ENCODE data around the gene TARS1. TPM values are rescaled to one million over a fixed set of nuclear protein-coding genes. Genes with fewer than 3 reads are reported as not detected.

The TARS1 gene
- total and polyA plus RNA-seq, 3 donors from 2014 or later, result 36.7 to 51.1 (median 40.5) TPM

GRCh38 chr5:33494466-33494865 is 53.7 kb downstream of the TARS1 start:
- no peak for DNase-seq
- intact Hi-C loops (cut with DNase I; ENCODE audit: low total_unique reads), result no loop called here
- TF ChIP-seq POLR2A (IDR thresholded peaks at IDR 0.05) (no peak), CTCF (IDR thresholded peaks at IDR 0.05) (no peak)
- no peak overlapping the region for H3K4me3 ChIP-seq
- no peaks in the 10 kb centered on the region for H3K36me3 ChIP-seq (ENCODE audit: low read depth, missing control alignments)
- no peaks in the 10 kb centered on the region for H3K27me3 ChIP-seq
- no peak overlapping the region for H3K27ac ChIP-seq
- no peaks in the 10 kb centered on the region for H3K9me3 ChIP-seq
- WGBS, 2 donors, result 37 to 54% methylated on average over 1 of the region's 1 CpG
- no peaks in the 10 kb centered on the region for H3K4me1 ChIP-seq

GRCh38 chr5:33501260-33501659 is 60.5 kb downstream of the TARS1 start:
- no peak overlapping the region for H3K27ac ChIP-seq
- H3K4me1 ChIP-seq, result no peaks in the 10 kb centered on the region
- no peaks in the 10 kb centered on the region for H3K27me3 ChIP-seq
- TF ChIP-seq CTCF (IDR thresholded peaks at IDR 0.05) (no peak), POLR2A (IDR thresholded peaks at IDR 0.05) (no peak)
- no peak overlapping the region for H3K4me3 ChIP-seq
- H3K36me3 ChIP-seq (ENCODE audit: low read depth, missing control alignments), result no peaks in the 10 kb centered on the region
- intact Hi-C loops (cut with DNase I; ENCODE audit: low total_unique reads), result no loop called here
- whole genome bisulfite sequencing, 2 donors, result 94 to 95% methylated on average over 4 of the region's 4 CpGs
- no peak for DNase-seq
- H3K9me3 ChIP-seq, result no peaks in the 10 kb centered on the region

- TF ChIP-seq CTCF (IDR thresholded peaks at IDR 0.05), result no peak
- no peak for TF ChIP-seq POLR2A (IDR thresholded peaks at IDR 0.05)
- Histone ChIP-seq H3K4me3 (no peak overlapping the region), H3K9me3 (no peaks in the 10 kb centered on the region), H3K4me1 (no peaks in the 10 kb centered on the region), H3K36me3 (ENCODE audit: low read depth, missing control alignments) (no peaks in the 10 kb centered on the region), H3K27me3 (no peaks in the 10 kb centered on the region), H3K27ac (no peak overlapping the region)
- DNase-seq, result no peak
- WGBS, 2 donors, result 66 to 79% methylated on average over 16 to 25 of the region's 27 CpGs
- intact Hi-C loops (cut with DNase I; ENCODE audit: low total_unique reads), result no loop called here
These were observed 61.1 kb downstream of the TARS1 start for GRCh38 chr5:33501899-33502298.

- WGBS, 2 donors, result 68 to 71% methylated on average over 3 of the region's 3 CpGs
- intact Hi-C loops (cut with DNase I; ENCODE audit: low total_unique reads), result no loop called here
- TF ChIP-seq POLR2A (IDR thresholded peaks at IDR 0.05) (no peak), CTCF (IDR thresholded peaks at IDR 0.05) (no peak)
These were observed 63.8 kb downstream of the TARS1 start for GRCh38 chr5:33504570-33504969.

GRCh38 chr5:33507426-33507825 is 66.7 kb downstream of the TARS1 start:
- TF ChIP-seq CTCF (IDR thresholded peaks at IDR 0.05), result no peak
- TF ChIP-seq POLR2A (IDR thresholded peaks at IDR 0.05), result no peak
- no peak for DNase-seq
- Histone ChIP-seq H3K4me1 (no peaks in the 10 kb centered on the region), H3K4me3 (no peak overlapping the region), H3K36me3 (ENCODE audit: low read depth, missing control alignments) (no peaks in the 10 kb centered on the region), H3K9me3 (no peaks in the 10 kb centered on the region), H3K27ac (no peak overlapping the region), H3K27me3 (no peaks in the 10 kb centered on the region)
- intact Hi-C loops (cut with DNase I; ENCODE audit: low total_unique reads), result no loop called here
- WGBS, 2 donors, result 92 to 93% methylated on average over 4 of the region's 4 CpGs

More at GRCh38 chr5:33504570-33504969, 63.8 kb downstream of the TARS1 start:
- Histone ChIP-seq H3K27ac (no peak overlapping the region), H3K36me3 (ENCODE audit: low read depth, missing control alignments) (no peaks in the 10 kb centered on the region), H3K4me3 (no peak overlapping the region), H3K4me1 (no peaks in the 10 kb centered on the region), H3K9me3 (no peaks in the 10 kb centered on the region), H3K27me3 (no peaks in the 10 kb centered on the region)
- no peak for DNase-seq
